RPMI8226 (cell line): ENCODE results near the gene PFDN6.
A peak's percentile ranks its signal among the peaks of the same experiment; 100 is the strongest.

Experiments used
- DNase-seq: peaks from one replicate; pipeline ENCODE4 v3.0.0-alpha.2; 2015

Gene PFDN6

GRCh38 chr6:33296797-33297405 lies 7.5 kb downstream of the PFDN6 start:
- no peak for DNase-seq

DNA sequence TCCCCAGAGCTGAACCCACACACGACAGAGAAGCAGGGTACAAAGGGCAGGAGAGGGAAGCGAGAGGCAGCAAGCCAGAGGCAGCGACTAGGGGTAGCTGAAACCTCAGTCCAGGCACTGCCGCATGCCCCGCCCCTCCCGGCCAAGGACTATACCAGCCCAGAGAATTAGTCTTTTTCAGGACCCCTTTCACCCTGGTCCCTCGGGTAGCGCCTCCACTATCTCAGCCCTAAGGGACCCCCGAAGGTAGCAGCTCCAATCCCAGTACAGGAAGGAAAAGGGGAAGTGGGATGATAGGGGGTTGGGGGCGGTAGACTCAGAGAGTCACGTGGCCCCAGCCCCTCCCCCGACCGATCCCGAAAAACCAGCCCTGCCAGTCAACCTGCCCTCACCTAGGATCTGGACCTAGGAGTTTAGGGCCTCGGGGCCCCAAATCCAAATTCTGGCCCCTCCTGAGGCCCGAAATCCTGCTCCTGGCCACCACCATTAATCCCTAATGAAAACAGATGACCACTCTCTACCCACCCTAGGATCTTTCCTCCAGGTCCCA lies 8.1 kb downstream of the PFDN6 start:
- peak; percentile 41 for DNase-seq

- peak; percentile 74 for DNase-seq
These were observed 8.8 kb downstream of the PFDN6 start for GRCh38 chr6:33297956-33298772.

DNA sequence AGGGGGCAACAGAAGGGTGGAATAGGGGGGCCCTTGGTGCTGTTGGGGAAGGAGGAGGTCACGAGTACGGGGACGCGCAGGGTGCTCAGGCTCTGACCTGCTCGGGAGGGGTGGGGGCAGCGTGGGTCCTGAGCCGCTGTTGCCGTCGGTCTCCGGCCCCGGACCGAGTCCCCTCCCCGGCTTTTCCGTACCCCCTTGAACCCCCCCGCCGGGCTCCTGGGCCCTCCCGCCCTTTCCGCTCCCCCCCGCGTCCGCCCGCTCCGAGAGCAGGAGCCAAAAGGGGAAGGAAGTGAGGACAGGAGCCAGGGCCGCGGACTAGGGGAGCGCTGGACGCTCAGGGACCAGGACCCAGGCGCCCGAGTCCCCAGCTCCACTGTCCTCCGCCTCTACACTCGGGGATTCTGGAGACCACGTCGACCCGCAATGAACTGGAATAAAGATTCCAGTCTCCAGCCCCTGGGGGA lies 9.4 kb downstream of the PFDN6 start, which contains the start of gene RGL2:
Gene RGL2 (minus strand): TSS at position 170 of the 464 bp plus-strand sequence. CDS start 332 bp downstream, outside the sequence.
- DNase-seq, result peak; percentile 83

DNA sequence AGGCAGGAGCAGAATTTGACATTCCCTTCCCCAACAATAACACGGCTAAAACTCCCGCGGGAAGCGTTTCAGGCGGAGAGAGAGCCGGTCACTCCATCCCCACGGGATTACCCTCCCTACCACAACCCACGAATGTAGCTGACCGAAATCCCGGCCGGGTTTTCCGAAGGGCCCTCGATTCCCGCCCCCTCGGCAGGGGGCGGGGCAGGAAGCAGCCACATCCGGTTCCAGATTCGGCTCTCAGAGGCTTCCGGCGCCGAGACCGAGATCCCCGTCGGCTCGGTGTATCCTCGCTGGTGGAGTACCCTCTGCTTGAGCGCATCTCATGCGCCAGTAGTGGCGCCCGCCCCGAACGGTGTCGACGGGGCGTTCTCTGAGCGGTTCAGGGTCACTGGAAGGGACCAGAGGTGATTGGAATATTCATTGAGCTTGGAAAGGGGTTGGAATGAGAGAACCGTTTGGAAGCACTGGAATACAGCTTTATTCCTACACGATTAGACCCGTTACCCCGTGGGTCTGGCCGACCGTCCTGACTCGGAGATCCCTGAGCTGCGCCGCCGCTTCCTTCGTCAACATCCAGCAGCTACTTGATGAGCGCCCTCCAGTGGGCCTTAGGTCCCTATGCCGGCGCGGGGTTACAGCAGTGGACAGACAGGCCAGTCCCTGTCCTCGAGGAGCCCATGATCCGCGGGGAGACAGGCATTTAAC lies 10.0 kb downstream of the PFDN6 start:
- DNase-seq, result peak; percentile 97

GRCh38 chr6:33301877-33302276 lies 12.5 kb downstream of the PFDN6 start:
- no peak for DNase-seq

DNA sequence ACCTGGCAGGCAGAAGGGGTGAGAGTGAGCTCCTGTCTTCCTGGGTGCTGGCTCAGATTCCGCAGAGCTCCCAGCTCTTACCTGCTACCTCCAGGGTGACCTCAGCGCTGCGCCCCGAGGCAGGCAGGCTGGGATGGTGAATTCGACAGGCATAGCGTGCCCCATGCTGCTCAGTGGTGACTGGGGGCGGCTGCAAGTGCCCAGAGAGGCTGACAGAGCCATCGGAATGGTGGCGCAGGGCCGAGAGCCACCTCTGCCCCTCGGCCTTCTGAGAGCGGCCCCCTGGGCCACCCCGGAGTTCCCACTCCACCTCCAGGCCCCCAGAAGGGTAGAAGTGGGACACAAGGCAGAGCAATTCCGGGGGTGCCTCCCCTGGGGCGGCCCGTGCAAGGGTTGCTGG lies 14.8 kb downstream of the PFDN6 start:
- DNase-seq, result no peak

GRCh38 chr6:33305052-33305451 lies 15.7 kb downstream of the PFDN6 start:
- DNase-seq, result no peak

DNA sequence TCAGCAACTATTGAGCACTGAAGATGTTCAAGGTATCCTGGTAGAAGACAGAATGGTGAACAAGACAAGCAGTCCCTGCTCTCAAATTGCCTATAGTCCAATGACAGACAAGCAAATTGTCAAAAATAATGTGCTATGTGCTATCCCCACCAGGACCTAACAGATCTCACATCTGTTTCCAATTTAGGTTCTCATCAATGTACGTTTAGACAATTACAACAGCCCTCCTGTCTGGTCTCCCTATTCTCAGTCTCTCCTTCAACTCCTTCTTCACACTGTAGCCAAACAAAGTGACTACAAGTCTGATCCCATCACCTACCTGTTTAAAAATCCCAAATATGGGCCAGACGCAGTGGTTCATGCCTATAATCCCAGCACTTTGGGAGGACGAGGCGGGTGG lies 17.0 kb downstream of the PFDN6 start:
- no peak for DNase-seq

DNA sequence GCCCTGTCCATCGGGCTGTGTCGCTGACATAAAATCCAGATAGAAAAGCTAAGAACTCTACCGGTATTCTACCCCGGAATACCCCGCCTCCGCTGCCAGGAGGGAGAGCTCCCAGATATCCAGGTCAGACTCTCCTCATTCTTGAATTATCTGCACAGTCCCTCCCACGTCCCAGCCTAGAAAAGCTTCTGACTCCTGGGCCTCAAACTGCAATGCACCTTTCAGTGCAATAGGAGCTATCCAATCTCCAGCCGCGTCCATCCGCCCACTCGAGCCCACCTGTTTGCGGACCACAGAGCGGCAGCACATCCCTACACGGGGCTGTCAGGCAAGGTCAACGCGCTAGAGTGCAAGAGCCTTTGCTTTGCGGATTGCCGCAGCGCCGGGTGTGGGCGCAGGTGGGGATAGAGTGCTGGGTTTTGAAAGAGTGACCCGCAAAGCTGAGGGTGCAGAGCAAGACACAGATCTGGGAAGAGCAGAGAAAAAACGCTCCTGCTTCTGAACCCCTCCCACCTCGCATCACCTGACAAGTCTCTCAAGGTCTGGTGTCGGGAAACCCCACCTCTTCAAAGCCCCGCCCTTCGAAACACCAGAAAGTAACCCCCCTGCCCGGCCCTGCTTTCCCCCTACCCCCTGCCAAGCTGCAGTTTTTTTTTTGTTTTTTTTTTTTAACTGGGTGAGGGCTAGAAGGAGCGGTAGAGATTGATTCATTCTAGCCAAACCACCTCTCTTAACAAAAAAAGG lies 23.1 kb downstream of the PFDN6 start:
- peak; percentile 96 for DNase-seq

DNA sequence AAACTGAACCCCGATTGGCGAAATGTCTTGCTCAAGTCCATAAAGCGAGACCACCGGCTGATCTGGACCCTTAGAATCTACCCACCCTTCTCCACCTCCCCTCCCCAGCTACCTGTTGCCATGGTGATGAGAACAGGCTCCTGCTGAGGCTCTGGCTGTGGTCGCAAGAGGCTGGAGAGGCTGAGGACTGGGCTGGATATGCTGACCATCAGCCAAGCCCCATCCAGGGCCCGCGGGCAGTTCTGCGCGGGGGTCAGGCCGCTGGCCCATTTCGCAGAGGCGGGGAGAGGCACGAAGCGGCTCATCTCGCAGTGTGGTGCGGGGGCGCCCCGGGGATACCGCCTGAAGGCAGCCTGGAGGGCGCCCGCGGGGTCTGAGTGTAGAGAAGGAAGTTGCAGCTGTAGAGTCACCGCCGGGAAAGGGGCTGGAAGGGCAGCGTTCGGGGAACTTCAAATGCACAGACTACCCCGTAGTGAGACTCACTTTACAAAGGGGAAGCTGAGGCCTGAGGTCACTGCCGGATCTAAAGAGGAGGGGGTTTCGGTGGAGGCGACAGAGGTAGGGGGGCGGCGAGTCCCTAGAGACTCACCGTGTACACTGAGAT lies 23.8 kb downstream of the PFDN6 start:
- DNase-seq, result peak; percentile 48

DNA sequence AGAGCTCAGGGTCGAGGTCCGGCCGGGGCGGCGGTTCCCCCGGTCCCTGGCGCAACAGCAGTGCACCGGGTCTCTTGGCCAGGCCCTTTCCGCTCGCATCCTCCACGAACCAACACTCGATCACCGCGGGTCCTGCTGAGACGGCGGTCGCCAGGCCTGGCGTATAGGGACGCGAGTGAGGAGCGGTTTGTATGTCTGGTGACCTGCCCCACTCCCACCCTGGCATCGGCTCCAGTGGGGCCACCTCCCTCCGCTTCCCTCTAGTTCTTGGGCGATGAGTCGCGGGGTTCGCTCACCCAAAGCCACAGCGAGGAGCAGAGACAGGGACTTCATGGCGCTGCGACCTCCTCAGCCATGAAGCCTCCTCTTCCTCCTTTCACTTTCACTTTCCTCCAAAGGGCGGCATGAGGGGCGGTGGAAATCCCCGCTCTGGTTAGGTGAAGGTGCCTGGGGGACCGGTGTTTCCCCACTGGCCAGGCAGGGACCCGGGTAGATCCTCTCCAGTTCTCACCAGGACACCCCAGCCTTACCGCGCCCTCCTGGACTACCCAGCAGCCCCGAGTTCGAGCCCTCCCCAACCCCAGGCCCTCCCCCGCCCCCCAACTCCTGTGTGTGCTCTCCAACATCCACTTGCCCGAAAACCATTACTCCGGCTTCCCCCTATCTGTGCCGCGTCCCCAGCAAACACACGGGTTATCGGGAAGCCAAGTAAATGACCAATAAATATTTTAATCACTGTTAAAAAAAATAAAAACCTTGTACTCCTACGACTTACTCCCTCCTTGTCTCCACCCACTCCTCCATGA lies 24.5 kb downstream of the PFDN6 start, which contains the start of gene TAPBP:
Gene TAPBP (minus strand): TSS at position 370 of the 806 bp plus-strand sequence. CDS start 37 bp downstream, at position 333.
- DNase-seq, result peak; percentile 82

DNA sequence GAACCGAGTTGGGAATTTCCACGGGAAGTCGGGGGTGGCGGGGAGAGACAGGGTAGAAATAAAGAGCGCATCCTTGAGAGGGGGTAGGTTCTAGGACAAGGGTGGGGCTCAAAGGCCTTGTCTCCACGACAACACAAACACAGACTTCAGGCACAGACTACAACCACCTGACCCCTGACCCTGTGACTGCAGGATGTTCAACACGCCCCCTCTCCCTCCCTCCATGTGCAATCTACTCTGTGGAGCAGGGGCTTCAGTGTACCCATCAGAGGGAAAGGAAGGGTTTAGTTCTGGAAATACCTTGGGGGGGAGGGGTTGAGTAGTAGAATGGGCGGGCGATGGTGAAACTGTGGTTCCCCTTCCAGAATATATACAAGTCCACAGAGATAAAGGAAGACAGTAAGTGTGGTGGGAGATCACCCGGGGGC lies 25.1 kb downstream of the PFDN6 start:
- peak; percentile 70 for DNase-seq

DNA sequence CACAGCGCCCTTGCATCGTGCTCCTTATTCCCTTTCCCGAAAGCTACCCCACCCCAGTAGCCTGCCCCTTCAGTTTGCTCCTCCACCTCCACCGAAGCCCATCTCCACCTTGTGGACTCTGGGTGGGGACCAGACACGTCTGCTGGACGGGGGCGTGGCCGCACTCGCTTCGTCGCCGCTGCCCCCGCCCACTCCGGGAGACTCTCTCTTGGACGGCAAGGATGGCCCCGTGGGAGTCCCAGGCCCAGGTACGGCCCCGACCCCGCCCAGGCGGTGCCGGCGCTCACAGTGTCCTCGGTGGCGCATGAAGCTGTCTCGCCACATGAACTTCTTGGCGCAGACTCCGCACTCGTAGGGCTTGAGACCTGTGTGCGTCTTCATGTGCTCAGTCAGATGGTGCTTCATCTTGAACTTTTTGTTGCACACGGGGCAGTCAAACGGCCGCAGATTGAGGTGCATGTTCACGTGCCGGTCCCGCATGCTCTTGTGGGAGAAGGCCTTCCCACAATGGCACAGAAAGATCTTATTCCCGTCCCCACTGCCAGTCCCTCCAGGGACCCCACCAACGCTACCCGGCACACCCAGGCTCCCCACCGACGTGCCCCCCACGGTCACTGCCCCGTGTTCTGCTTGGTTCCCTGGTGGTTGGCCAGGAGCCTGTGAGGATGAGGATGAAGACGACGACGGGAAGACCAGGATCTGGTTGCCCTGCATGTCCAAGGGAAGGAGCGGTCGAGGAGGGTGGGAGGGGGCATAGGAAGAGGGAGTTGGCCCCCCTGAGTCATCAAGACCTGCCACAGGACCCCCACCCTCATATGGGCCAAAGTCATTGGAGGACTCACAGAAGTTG lies 25.8 kb downstream of the PFDN6 start:
- peak; percentile 51 for DNase-seq

DNA sequence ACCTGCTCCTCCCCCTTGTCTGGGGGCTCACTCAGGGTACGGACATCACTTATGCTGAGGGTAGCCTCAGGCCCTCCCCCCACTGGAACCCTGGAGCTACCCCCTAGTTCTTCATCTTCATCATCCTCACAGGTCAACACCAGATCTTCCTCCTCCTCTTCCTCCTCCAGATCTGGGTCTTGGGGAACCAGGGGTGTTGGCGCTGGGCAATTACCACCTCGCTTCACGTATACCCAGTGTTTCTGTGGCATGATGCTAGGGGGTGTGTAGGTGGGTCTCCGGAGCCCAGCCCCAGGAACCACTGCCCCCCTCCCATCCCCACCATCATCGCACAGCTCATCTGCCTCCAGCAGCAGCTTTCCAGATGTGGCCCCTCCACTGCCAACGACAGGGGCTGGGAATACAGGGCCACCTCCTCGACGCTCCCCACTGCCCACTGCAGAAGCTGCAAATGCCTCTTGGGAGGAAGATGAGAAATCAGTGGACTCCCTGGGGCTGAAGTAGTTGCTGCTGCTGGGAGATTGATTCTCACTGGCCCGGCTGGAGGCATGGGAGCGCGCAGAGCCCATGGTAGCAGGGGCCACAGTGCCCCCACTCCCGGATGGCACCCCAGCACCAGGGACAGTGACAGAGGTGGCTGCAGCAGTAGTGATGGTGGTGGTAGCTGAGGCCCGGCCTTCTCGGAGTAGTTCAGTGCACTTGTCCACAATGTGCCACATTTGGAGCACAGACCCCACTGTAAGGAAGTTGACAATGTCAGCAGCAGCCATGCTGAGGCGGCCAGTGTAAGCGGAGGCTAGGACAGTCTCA lies 26.6 kb downstream of the PFDN6 start:
- DNase-seq, result no peak

DNA sequence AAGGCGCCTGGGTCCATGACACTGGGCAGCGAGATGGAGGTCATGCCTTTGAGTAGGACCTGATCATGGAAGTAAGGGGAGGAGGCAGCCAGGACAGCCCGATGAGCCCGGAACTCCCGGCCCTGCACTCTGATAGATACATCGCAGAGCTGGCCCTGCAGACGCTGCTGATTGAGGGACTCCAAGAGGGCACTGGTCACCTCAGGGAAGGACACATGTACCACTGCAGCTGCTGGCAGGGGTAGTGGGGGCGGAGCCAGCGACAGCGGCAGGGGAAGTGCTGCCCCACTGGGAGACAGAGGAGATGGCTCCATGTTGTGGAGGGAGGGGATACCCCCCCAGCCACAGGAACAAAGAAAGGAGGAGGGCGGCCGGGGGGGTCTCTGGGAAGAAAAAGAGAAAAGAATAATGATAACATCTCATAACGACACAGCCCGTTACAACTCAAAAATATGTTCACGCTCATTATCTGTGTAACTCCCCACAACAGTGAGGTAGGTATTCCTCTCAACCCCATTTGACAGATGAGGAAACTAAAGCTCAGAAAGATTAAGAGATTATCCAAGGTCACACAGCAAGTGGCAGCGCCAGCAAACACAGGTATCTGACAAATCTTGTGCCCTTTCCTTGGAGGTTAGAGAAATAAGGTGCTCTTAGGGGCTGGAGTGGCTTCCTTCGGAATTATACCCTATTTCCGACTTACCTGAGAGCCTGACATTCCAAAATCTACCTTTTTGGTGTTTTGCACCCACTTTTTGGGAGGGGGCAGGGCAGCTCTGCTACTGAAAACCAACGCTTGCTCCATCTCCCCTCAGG lies 27.4 kb downstream of the PFDN6 start:
- no peak for DNase-seq

DNA sequence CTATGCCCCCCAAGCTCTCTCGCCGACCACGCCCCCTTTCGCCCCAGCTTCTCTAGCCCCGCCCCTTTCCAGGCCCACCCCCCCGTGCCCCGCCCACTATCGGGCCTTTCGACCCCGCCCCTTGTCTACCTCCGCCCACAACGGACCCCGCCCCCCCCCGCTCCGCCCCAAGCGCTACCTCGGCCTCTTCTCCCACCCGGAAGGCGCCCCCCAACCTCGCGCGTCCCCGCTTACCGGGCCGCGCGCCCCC lies 27.9 kb downstream of the PFDN6 start:
- DNase-seq, result no peak

- peak; percentile 98 for DNase-seq
These were observed 28.4 kb downstream of the PFDN6 start, which contains the start of gene ZBTB22 for GRCh38 chr6:33317669-33318425. ZBTB22 (minus strand) TSS chr6:33317744; CDS start chr6:33316916, 828 bp downstream.
